Gastroesophageal sphincter (tissue), 4 donors: Measurements from ENCODE around the gene JAKMIP2. TPM values are rescaled to one million over a fixed set of nuclear protein-coding genes. Genes with fewer than 3 reads are reported as not detected.
"Not testable (repeated sequence)": the region's sequence is repeated elsewhere in the genome, so short reads cannot be mapped to it uniquely, and the experiment has no call there.

Source experiments
- ATAC-seq: fragments of 150-250 bp; one replicate; pipeline ENCODE4 v1.9.1; 2016; ENCODE audit warnings: mild to moderate bottlenecking, moderate library complexity
- H3K27ac ChIP-seq, 4 donors: fragments of 200-600 bp; sonication (generic) in 3 of 4; 1 replicate in 3 of 4; 2 replicates in 1 of 4; pipeline ENCODE4 v1.5.1; 2016 to 2019
- H3K27me3 ChIP-seq: fragments of 200-600 bp; sonication (generic); one replicate; pipeline ENCODE4 v1.5.1; 2019
- H3K36me3 ChIP-seq, 2 donors: fragments of 200-600 bp; sonication (generic); one replicate each; pipeline ENCODE4 v1.5.1; 2019; ENCODE audit warnings: control low read depth in 1 of 2
- H3K4me1 ChIP-seq, 3 donors: fragments of 200-600 bp; sonication (generic); 1 replicate in 2 of 3; 2 replicates in 1 of 3; pipeline ENCODE4 v1.5.1; 2016 to 2019; ENCODE audit warnings: control low read depth in 2 of 3
- H3K4me3 ChIP-seq, 2 donors: fragments of 200-600 bp; sonication (generic); one replicate each; pipeline ENCODE4 v1.5.1; 2019; ENCODE audit warnings: mild to moderate bottlenecking in 1 of 2, moderate library complexity in 1 of 2
- H3K9me3 ChIP-seq, 3 donors: fragments of 200-600 bp; sonication (generic); one replicate each; pipeline ENCODE4 v1.5.1; 2017 to 2019; ENCODE audit warnings: control low read depth in 2 of 3
- CTCF ChIP-seq, 4 experiments: fragments of 200-600 bp in 2 of 4; fragments of 450-650 bp in 2 of 4; sonication (generic) in 1 of 4; IDR thresholded peaks; one replicate each; pipeline ENCODE4 v1.5.1; 2017 to 2019; ENCODE audit warnings: antibody characterized with exemption in 4 of 4, mild to moderate bottlenecking in 2 of 4, moderate library complexity in 2 of 4
- EP300 ChIP-seq: sonication (generic); formaldehyde crosslinking; IDR thresholded peaks from one replicate; pipeline ENCODE4 v1.6.1; 2017; ENCODE audit warnings: antibody characterized with exemption, mild to moderate bottlenecking
- POLR2A ChIP-seq, 2 donors: fragments of 450-650 bp; IDR thresholded peaks; one replicate each; pipeline ENCODE4 v1.6.1; 2017; ENCODE audit warnings: antibody characterized with exemption in 2 of 2, mild to moderate bottlenecking in 2 of 2, moderate library complexity in 1 of 2
- POLR2AphosphoS5 ChIP-seq: sonication (generic); formaldehyde crosslinking; IDR thresholded peaks from one replicate; pipeline ENCODE4 v1.6.1; 2017; ENCODE audit warnings: antibody characterized with exemption
- WGBS, 2 donors: methylation state at CpG; one replicate each; pipeline ENCODE4 v1.1.5; 2018; ENCODE audit warnings: low coverage in 1 of 2; 5-methylcytosine and 5-hydroxymethylcytosine counted together
- total RNA-seq, 4 donors: library from RNA; depleted of rRNA; stranded (reverse); fragments of >200 nt; gene quantifications; one replicate each; pipeline ENCODE4 v1.1.0, GENCODE V29; 2016

The JAKMIP2 gene
- total RNA-seq, 4 donors from 2014 or later = 0.62 to 2.3 (median 0.79) TPM

DNA sequence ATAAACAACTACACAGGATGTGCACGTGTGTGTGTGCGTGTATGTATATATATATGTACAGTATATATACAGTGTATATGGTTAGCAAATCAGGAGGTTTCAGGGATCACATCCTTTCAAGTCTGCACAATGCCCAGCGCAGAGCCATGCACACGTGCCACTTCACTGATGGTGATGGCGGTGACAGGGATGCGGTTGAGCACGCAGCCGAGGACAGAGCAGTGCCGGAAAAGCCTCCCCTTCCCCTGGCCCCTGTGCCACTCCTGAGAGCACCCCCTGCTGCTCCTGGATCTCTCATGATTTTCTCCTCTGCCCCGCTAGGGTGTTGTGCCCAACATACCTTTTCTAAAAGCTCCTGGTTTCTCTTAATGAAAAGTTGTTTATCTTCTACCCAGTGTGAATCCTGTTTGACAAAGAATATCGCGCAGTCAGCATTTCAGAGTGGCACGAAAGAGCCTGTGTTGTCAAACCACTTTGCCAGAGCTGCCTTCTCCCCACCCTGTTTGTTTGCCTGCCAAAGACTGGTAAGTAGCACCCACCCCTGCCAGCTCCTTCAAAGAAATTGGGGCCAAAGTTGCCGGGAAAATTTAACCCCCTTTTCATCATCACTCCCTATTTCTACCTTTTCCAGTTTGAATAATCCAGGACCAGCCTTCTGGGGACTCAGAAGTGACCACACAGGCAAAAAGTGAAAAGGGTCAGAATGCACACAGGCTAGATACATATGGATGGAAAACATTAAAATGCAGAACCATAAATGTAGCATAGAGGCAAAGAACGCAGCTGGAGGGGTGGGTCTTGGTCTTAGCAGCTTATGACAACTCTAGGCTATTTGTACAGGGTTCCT lies 146.4 kb downstream of the JAKMIP2 start:
- H3K27ac ChIP-seq = no peak overlapping the region

GRCh38 chr5:147635439-147635838 lies 147.1 kb downstream of the JAKMIP2 start:
- 85 to 87% methylated on average over 3 to 5 of the region's 5 CpGs for WGBS, 2 donors

More for the DNA sequence above, 146.4 kb downstream of the JAKMIP2 start:
- Histone ChIP-seq H3K27me3 (no peaks in the 10 kb centered on the region), H3K36me3 (no peaks in the 10 kb centered on the region), H3K9me3 (no peaks in the 10 kb centered on the region), H3K4me1 (no peaks in the 10 kb centered on the region), H3K4me3 (no peak overlapping the region)
- TF ChIP-seq CTCF (IDR thresholded peaks at IDR 0.05) (no peak), POLR2A (IDR thresholded peaks at IDR 0.05) (no peak), POLR2AphosphoS5 (no peak), EP300 (no peak)
- WGBS, 2 donors = 89 to 92% methylated on average over 7 to 14 of the region's 15 CpGs
- ATAC-seq = no peak

DNA sequence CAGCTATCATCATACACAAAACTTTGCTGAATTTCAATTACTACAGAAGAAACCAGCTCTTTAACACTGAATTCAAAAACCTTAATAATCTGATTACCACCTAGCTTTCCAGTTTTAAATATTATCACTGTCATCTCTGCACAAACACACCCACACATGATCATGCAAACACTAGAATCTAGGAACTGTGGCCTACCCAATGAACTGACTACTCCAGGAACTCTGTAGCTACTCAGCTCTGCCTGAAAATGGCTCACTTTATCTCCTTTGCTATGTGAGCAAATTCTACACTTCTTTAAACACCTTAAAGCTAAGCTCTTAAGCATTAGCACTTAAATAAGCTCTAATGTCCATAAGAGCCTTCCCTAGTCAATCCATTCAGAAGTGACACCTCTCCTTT lies 149.4 kb downstream of the JAKMIP2 start:
- Histone ChIP-seq H3K4me3 (no peak overlapping the region), H3K9me3 (no peaks in the 10 kb centered on the region), H3K27ac (no peak overlapping the region), H3K36me3 (no peaks in the 10 kb centered on the region), H3K27me3 (no peaks in the 10 kb centered on the region), H3K4me1 (no peaks in the 10 kb centered on the region)
- no peak for ATAC-seq
- TF ChIP-seq POLR2AphosphoS5 (no peak), POLR2A (IDR thresholded peaks at IDR 0.05) (no peak)

More at GRCh38 chr5:147635439-147635838, 147.1 kb downstream of the JAKMIP2 start:
- not testable (repeated sequence) for H3K4me1 ChIP-seq, H3K4me3 ChIP-seq, ATAC-seq, H3K9me3 ChIP-seq, H3K27me3 ChIP-seq, H3K36me3 ChIP-seq, H3K27ac ChIP-seq

DNA sequence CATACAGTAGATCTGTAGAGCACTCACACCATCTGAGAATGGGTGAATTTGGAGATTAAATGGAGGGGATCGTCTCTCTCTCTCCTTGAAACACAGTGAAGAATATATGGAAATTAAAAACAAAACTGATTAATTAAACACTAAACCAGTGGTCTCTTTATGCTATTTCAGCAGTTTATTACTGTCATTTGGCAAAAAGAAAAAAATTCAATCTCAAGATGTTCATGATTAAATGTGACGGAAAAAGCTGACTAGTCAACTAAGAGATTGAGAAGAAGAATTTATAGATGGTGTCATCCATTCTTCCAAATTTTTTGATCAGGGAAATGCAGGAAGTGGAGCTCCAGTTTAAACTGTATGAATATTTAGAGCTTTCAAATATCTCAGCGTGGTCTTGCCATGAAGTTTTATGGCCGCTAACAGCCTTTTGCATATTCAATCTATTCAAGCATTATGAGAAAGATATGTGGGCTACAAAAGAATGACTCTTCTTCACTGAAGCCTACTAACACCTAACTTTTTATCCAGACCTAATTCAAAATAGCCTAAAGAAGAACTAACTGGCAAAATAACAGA lies 151.0 kb downstream of the JAKMIP2 start:
- Histone ChIP-seq H3K9me3 (no peaks in the 10 kb centered on the region), H3K4me3 (no peak overlapping the region), H3K4me1 (no peaks in the 10 kb centered on the region), H3K36me3 (no peaks in the 10 kb centered on the region), H3K27ac (no peak overlapping the region), H3K27me3 (no peaks in the 10 kb centered on the region)
- TF ChIP-seq POLR2A (IDR thresholded peaks at IDR 0.05) = no peak
- no peak for TF ChIP-seq EP300
- no peak for TF ChIP-seq CTCF (IDR thresholded peaks at IDR 0.05)
- TF ChIP-seq POLR2AphosphoS5 = no peak
- ATAC-seq = no peak
- 93 to 98% methylated on average over 4 of the region's 4 CpGs for WGBS, 2 donors

DNA sequence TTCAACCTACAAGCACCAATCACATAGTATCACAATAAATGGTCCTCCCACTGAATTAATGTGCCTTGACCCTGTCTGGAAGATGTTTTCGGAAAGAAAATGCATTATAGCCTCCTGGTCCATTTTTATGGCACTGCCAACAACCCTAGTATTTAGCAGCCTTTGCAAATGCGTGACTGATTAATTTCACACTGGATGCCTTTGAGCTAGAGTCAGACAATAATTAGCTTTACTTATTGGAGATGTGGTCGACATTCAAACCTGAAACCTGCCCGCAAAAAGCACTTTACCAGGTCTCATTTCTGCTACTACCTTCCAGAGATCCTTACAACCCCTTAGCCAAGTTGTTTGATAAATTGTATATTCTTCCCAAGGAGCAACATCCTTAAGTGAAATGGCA lies 153.3 kb downstream of the JAKMIP2 start:
- H3K27me3 ChIP-seq = no peaks in the 10 kb centered on the region
- no peaks in the 10 kb centered on the region for H3K9me3 ChIP-seq
- TF ChIP-seq POLR2A (IDR thresholded peaks at IDR 0.05) = no peak
- no peak for TF ChIP-seq EP300
- no peak for TF ChIP-seq CTCF (IDR thresholded peaks at IDR 0.05)
- no peak for TF ChIP-seq POLR2AphosphoS5
- no peak for ATAC-seq
- 90 to 91% methylated on average over 2 to 4 of the region's 4 CpGs for WGBS, 2 donors
- no peak overlapping the region for H3K4me3 ChIP-seq
- H3K36me3 ChIP-seq = no peaks in the 10 kb centered on the region
- H3K4me1 ChIP-seq = no peaks in the 10 kb centered on the region
- no peak overlapping the region for H3K27ac ChIP-seq
